Endothelial cell of umbilical vein (primary cell): ENCODE results near the gene FCN2. TPM values are rescaled to one million over a fixed set of nuclear protein-coding genes. Genes with fewer than 3 reads are reported as not detected.

Experiments used
- BruUV-seq: library from RNA; stranded (reverse); fragments of 400-500 nt; replicated peaks from 2 replicates; lab custom pipeline; 2021; lab: Mats Ljungman, UMichigan
- CTCF ChIA-PET: fragments of 300-600, 350-600 bp; sonication (Branson Sonifier 250); formaldehyde crosslinking; loops from one replicate; lab custom pipeline; 2021; ENCODE audit warnings: antibody characterized with exemption, inconsistent platforms; lab: Charles Lee
- POLR2A ChIA-PET: fragments of 300-600, 350-600 bp; sonication (Branson Sonifier 250); formaldehyde crosslinking; loops from one replicate; lab custom pipeline; 2021; ENCODE audit warnings: antibody characterized with exemption, inconsistent platforms; lab: Charles Lee
- DNase-seq: peaks from one replicate; pipeline ENCODE4 v3.0.0-alpha.2; 2011; ENCODE audit warnings: low read depth, low spot score
- FAIRE-seq: peaks from 2 replicates; lab custom pipeline; 2011; peaks lifted over from hg19 to GRCh38; lab: Jason Lieb, UNC
- H2AFZ ChIP-seq: 2 replicates; pipeline ENCODE4 v1.6.0; 2012; ENCODE audit warnings: low read depth, low read length, control low read depth, inconsistent platforms
- H3K27ac ChIP-seq: 2 replicates; pipeline ENCODE4 v1.5.1; 2011; ENCODE audit warnings: low read depth, mild to moderate bottlenecking, control low read depth, low read length, moderate library complexity; ENCODE audit not compliant: insufficient read depth
- H3K27me3 ChIP-seq, 2 experiments: 2 replicates each; pipeline versions ENCODE4 v1.6.0 to v1.6.1; 2011; ENCODE audit warnings: low read length in 2 of 2, mixed read lengths in 1 of 2; ENCODE audit not compliant: control insufficient read depth in 2 of 2, insufficient read depth in 2 of 2
- H3K36me3 ChIP-seq, 2 experiments: 2 replicates in 1 of 2; 3 replicates in 1 of 2; pipeline ENCODE4 v1.5.1; 2011; ENCODE audit warnings: low read length in 2 of 2, mild to moderate bottlenecking in 1 of 2, moderate library complexity in 1 of 2; ENCODE audit not compliant: control insufficient read depth in 2 of 2, insufficient read depth in 2 of 2; ENCODE audit errors: extremely low read depth in 1 of 2
- H3K4me1 ChIP-seq: 3 replicates; pipeline ENCODE4 v1.5.1; 2011; ENCODE audit warnings: mild to moderate bottlenecking, low read length; ENCODE audit not compliant: control insufficient read depth, insufficient read depth; ENCODE audit errors: extremely low read depth
- H3K4me2 ChIP-seq: 2 replicates; pipeline ENCODE4 v1.6.1; 2011; ENCODE audit warnings: low read length, control low read depth, mixed read lengths; ENCODE audit not compliant: insufficient read depth
- H3K4me3 ChIP-seq, 3 experiments: fragments of 200-600 bp in 1 of 3; sonication (generic), shearing (Covaris generic) in 1 of 3; replicated peaks in 1 of 3; 2 replicates each; pipeline ENCODE4 v1.5.1; 2011 to 2016; ENCODE audit warnings: control low read depth in 3 of 3, low read length in 3 of 3, mild to moderate bottlenecking in 2 of 3, inconsistent platforms in 1 of 3, low read depth in 1 of 3, moderate library complexity in 1 of 3; ENCODE audit not compliant: insufficient read depth in 1 of 3
- H3K79me2 ChIP-seq: 2 replicates; pipeline ENCODE4 v1.6.0; 2012; ENCODE audit warnings: low read length, inconsistent platforms; ENCODE audit not compliant: control insufficient read depth, insufficient read depth
- H3K9ac ChIP-seq: replicated peaks from 2 replicates; pipeline ENCODE3; 2011; ENCODE audit warnings: low read length, control low read depth; ENCODE audit not compliant: insufficient read depth; ENCODE audit errors: extremely low read depth
- H3K9me1 ChIP-seq: replicated peaks from 3 replicates; pipeline ENCODE4 v1.6.0; 2011; ENCODE audit warnings: mild to moderate bottlenecking, low read length; ENCODE audit not compliant: control insufficient read depth, insufficient read depth; ENCODE audit errors: extremely low read depth
- H3K9me3 ChIP-seq: replicated peaks from 2 replicates; pipeline ENCODE4 v1.5.1; 2012; ENCODE audit warnings: low read length, inconsistent platforms; ENCODE audit not compliant: control insufficient read depth, insufficient read depth
- H4K20me1 ChIP-seq: replicated peaks from 2 replicates; pipeline ENCODE3; 2011; ENCODE audit warnings: mild to moderate bottlenecking, low read length; ENCODE audit not compliant: control insufficient read depth, insufficient read depth; ENCODE audit errors: extremely low read depth
- CTCF ChIP-seq, 2 donors: IDR thresholded peaks; 1 replicate in 1 of 2; 2 replicates in 1 of 2; pipeline ENCODE4 v1.5.1; 2011; ENCODE audit warnings: low read length in 2 of 2, mild to moderate bottlenecking in 2 of 2, moderate library complexity in 2 of 2, control low read depth in 1 of 2, inconsistent platforms in 1 of 2, low read depth in 1 of 2; ENCODE audit not compliant: insufficient read depth in 1 of 2; ENCODE audit errors: extremely low read depth in 1 of 2
- EZH2 ChIP-seq: IDR thresholded peaks from 2 replicates; pipeline ENCODE4 v1.6.1; 2012; ENCODE audit warnings: borderline replicate concordance, low read depth, mild to moderate bottlenecking, moderate library complexity, low read length, inconsistent platforms; ENCODE audit not compliant: severe bottlenecking
- FOS ChIP-seq: IDR thresholded peaks from 2 replicates; pipeline ENCODE4 v1.6.1; 2011; ENCODE audit warnings: mild to moderate bottlenecking, low read length, moderate library complexity, borderline replicate concordance; ENCODE audit not compliant: insufficient read depth
- GATA2 ChIP-seq: IDR thresholded peaks from 2 replicates; pipeline ENCODE4 v1.7.0; 2011; ENCODE audit warnings: low read depth, mild to moderate bottlenecking, moderate library complexity, mixed read lengths, low read length; ENCODE audit not compliant: insufficient read length, insufficient read depth
- JUN ChIP-seq: IDR thresholded peaks from 2 replicates; pipeline ENCODE4 v1.6.1; 2011; ENCODE audit warnings: borderline replicate concordance, low read depth; ENCODE audit not compliant: insufficient read length, insufficient read depth
- MAX ChIP-seq: IDR thresholded peaks from 2 replicates; pipeline ENCODE4 v1.6.1; 2011; ENCODE audit not compliant: insufficient read depth, insufficient read length
- MYC ChIP-seq: IDR thresholded peaks from one replicate; pipeline ENCODE4 v1.6.1; 2011; ENCODE audit warnings: mild to moderate bottlenecking, low read depth, low read length
- POLR2A ChIP-seq: IDR thresholded peaks from 2 replicates; pipeline ENCODE4 v1.6.1; 2012; ENCODE audit warnings: low read depth, mild to moderate bottlenecking, control low read depth, low read length
- POLR2AphosphoS5 ChIP-seq: IDR thresholded peaks from 2 replicates; pipeline ENCODE4 v1.6.1; 2012; ENCODE audit warnings: low read depth, mild to moderate bottlenecking, control low read depth, low read length, moderate library complexity; ENCODE audit not compliant: insufficient read depth
- dilution Hi-C: fragments of 300-500 bp; cut with MboI; formaldehyde crosslinking; loops from one replicate; pipeline ENCODE4 v1.15.0; 2019; ENCODE audit warnings: low sequenced_read_pairs; ENCODE audit not compliant: extremely low pct_ligation_motif_present
- intact Hi-C: fragments of 100-400 bp; cut with micrococcal nuclease; formaldehyde crosslinking; loops from one replicate; pipeline ENCODE4 v1.10.0; 2022
- polyA plus RNA-seq, 4 experiments: library from polyadenylated mRNA; depleted of rRNA in 3 of 4; stranded (reverse) in 3 of 4; unstranded in 1 of 4; fragments of >200 nt; gene quantifications; 2 replicates each; pipeline versions ENCODE4 v1.2.1 to v1.2.3, GENCODE V29; 2011 to 2012; ENCODE audit warnings: missing spikeins in 1 of 4
- total RNA-seq: library from RNA; stranded (reverse); gene quantifications from 2 replicates; pipeline ENCODE4 v1.2.3, GENCODE V29; 2021

The FCN2 gene
- total and polyA plus RNA-seq, 2 donors (not counting 3 experiments of a cell fraction or from before 2014, with no cell fraction given), result not detected

GRCh38 chr9:134850611-134851010, 30.0 kb upstream of the FCN2 start:
- dilution Hi-C loops, result no loop called here
- Histone ChIP-seq H3K9me1 (no peaks in the 10 kb centered on the region), H4K20me1 (no peaks in the 10 kb centered on the region), H3K27ac (no peak overlapping the region), H3K4me2 (no peak overlapping the region), H3K4me1 (no peaks in the 10 kb centered on the region), H3K9me3 (no peaks in the 10 kb centered on the region), H3K4me3 (no peak overlapping the region), H3K27me3 (no peaks in the 10 kb centered on the region), H3K79me2 (no peaks in the 10 kb centered on the region), H3K9ac (no peak overlapping the region), H3K36me3 (no peaks in the 10 kb centered on the region), H2AFZ (no peak overlapping the region)
- TF ChIP-seq JUN, result no peak
- CTCF ChIA-PET, result no interaction called here
- no peak for DNase-seq
- no peak for FAIRE-seq
- BruUV-seq, result no TSS peak
- intact Hi-C loops, result no loop called here
- POLR2A ChIA-PET, result no interaction called here

GRCh38 chr9:134851020-134851419, 29.6 kb upstream of the FCN2 start:
- intact Hi-C loops, result no loop called here
- Histone ChIP-seq H3K9me1 (no peaks in the 10 kb centered on the region), H2AFZ (no peak overlapping the region), H3K4me1 (no peaks in the 10 kb centered on the region), H4K20me1 (no peaks in the 10 kb centered on the region), H3K79me2 (no peaks in the 10 kb centered on the region), H3K27ac (no peak overlapping the region), H3K4me3 (no peak overlapping the region), H3K27me3 (no peaks in the 10 kb centered on the region), H3K4me2 (no peak overlapping the region), H3K9me3 (no peaks in the 10 kb centered on the region), H3K9ac (no peak overlapping the region), H3K36me3 (no peaks in the 10 kb centered on the region)
- DNase-seq, result no peak
- TF ChIP-seq MYC (no peak), GATA2 (no peak), MAX (no peak), FOS (no peak), POLR2AphosphoS5 (no peak), JUN (no peak), POLR2A (no peak), CTCF (IDR thresholded peaks at IDR 0.05; ENCODE audit: extremely low read depth in 1 of 2, insufficient read depth in 1 of 2, low read depth in 1 of 2, low read length in 2 of 2) (no peak), EZH2 (no peak)
- dilution Hi-C loops, result no loop called here
- no TSS peak for BruUV-seq
- ChIA-PET CTCF (no interaction called here), POLR2A (no interaction called here)
- no peak for FAIRE-seq
